ENCODE measurements around the gene MEX3D.

- TF ChIP-seq CTCF (IDR thresholded peaks at IDR 0.05) = no peak
- no peak for TF ChIP-seq POLR2A (IDR thresholded peaks at IDR 0.05)
These were observed 1.9 kb upstream of the MEX3D start for GRCh38 chr19:1569997-1570396.
